A204.1 (cell line): Measurements from ENCODE around the gene TSPYL2.
A peak's percentile ranks its signal among the peaks of the same experiment; 100 is the strongest.

ENCODE experiments used
- FAIRE-seq: peaks from 2 replicates; lab custom pipeline; 2012; peaks lifted over from hg19 to GRCh38; lab: Jason Lieb, UNC

Gene TSPYL2

DNA sequence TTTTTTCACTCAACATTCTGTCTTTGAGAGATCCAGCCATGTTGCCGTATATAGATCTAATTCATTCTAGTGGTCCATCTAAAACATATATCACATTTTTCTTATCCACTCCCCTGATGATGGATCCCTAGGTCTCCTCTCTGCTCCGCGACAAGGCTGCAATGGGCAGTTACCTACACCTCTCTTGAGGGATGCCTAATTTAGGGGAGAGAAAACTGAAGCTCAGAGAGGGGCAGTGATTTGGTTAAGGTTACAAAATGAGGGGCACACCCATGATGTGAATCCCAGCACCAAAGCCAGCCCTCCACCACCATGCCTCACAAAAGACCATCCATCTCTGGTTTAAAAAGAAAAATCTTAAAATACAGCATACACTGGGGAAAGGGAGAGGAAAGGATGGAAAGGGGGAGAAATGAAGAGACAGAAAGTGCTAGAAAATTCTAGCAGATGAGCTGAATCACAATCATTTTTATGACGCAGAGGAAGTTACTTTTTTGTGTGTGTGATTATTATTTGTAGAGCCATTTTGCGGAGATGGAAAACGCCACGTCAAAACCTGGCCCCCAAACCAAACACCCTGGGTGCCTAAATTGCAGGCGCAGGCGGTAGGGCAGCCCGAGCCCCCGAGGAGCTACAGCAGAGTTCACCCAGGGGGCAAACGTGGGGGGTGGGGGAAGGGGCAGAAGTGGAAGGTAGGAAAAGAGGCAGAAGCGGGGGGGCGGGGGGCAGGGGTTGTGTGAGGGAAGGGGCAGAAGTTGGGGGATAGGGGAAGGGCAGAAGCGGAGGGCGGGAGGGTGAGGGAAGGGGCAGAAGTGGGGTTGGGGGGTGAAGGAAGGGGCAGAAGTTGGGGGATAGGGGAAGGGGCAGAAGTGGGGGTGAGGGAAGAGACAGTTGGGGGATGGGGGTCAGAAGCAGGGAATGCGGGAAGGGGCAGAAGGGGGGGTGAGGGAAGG is 1.3 kb upstream of the TSPYL2 start:
- no peak for FAIRE-seq

DNA sequence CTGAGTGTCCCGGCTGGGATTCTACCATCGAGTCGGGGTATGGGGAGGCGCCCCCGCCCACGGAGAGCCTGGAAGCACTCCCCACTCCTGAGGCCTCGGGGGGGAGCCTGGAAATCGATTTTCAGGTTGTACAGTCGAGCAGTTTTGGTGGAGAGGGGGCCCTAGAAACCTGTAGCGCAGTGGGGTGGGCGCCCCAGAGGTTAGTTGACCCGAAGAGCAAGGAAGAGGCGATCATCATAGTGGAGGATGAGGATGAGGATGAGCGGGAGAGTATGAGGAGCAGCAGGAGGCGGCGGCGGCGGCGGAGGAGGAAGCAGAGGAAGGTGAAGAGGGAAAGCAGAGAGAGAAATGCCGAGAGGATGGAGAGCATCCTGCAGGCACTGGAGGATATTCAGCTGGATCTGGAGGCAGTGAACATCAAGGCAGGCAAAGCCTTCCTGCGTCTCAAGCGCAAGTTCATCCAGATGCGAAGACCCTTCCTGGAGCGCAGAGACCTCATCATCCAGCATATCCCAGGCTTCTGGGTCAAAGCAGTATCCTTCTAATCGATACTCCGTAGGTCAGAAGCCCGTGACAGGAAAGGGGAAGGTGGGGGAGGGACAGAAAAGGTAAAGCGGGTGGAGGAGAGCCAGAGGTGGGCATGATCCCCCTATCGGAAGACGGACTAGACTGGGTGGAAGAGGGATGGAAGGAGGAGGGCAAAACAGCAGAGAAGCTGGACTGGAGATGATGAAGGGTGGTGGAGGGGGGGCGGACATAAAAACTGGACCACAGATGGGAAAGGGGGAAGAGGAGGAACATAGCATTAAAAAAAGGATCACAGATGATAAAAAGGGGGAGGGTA is 828 bp downstream of the TSPYL2 start:
- no peak for FAIRE-seq

DNA sequence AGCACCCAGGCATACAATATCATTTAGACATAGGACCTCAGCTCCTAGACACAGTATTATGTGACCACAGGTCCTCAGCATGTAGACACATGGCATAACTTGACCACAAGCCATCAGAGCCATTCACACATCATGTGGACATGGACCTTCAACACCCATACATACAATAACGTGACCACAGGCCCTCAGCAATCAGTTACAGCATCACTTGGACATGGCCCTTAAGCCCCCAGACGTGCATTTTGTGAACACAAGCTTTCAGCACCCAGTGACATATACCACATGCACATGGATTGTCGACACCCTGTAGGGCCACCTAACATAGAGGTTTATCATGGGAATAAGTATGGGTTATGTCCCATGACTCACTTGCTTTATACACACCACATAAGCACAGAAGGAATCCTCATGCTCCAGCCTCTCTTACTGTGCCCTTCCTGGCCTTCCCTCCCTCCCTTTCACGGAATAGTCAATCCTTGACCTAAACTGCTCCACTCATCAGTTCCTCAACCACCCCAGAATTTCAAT is 1.9 kb downstream of the TSPYL2 start:
- FAIRE-seq = no peak

DNA sequence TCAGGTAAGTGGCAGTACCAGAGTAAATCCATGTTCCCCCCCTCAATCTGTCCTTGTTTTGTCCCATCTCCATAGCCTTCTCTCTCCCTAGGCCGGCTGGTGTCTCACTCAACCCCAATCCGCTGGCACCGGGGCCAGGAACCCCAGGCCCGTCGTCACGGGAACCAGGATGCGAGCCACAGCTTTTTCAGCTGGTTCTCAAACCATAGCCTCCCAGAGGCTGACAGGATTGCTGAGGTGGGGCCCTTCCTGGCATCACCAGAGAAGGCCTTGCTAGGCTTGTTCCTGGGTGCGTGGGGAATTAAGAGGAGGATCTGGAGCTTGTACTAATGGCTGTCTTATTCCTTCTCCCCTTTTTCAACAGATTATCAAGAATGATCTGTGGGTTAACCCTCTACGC is 2.7 kb downstream of the TSPYL2 start:
- no peak for FAIRE-seq

DNA sequence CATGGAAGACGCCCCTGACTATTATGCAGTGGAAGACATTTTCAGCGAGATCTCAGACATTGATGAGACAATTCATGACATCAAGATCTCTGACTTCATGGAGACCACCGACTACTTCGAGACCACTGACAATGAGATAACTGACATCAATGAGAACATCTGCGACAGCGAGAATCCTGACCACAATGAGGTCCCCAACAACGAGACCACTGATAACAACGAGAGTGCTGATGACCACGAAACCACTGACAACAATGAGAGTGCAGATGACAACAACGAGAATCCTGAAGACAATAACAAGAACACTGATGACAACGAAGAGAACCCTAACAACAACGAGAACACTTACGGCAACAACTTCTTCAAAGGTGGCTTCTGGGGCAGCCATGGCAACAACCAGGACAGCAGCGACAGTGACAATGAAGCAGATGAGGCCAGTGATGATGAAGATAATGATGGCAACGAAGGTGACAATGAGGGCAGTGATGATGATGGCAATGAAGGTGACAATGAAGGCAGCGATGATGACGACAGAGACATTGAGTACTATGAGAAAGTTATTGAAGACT is 3.6 kb downstream of the TSPYL2 start:
- FAIRE-seq = no peak

DNA sequence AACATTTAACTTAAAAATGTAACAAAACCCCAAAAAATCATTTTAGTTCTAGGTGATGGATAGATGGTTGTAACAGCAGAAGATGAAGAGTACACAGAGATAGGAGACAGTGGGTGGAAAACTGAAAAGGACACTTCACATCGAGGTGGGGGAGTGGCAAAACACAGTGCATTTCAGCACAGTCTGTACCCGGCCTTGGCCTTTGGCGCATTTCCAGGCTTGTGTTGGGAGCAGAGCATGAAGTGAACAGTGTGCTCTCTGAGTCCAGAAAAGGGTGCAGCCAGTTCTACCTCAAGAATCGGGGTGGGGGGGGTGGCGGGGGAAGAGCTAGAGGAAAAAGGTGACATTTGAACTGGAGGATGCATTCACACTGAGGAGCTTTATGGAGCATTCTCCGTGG is 4.3 kb downstream of the TSPYL2 start:
- no peak for FAIRE-seq

DNA sequence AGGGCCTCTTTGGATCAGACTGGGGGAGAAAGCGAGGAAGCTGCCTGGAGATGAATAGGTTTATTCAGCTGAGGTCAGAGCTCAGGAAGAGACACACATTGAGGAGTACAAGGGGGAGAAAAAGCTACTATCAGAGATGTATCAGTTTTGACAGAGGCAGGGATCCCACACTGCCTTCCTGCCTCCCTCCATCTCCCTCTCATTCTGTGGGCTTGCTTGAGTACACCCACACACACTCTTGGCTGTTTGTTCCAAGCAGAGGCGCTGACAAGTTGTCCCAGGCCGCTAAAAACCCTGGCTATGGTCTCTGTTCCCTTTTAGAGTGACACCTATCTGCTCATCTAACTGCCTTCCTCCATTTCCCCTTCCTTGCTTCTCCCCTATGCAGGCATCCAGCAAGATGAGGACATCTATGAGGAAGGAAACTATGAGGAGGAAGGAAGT is 5.2 kb downstream of the TSPYL2 start:
- FAIRE-seq = no peak

DNA sequence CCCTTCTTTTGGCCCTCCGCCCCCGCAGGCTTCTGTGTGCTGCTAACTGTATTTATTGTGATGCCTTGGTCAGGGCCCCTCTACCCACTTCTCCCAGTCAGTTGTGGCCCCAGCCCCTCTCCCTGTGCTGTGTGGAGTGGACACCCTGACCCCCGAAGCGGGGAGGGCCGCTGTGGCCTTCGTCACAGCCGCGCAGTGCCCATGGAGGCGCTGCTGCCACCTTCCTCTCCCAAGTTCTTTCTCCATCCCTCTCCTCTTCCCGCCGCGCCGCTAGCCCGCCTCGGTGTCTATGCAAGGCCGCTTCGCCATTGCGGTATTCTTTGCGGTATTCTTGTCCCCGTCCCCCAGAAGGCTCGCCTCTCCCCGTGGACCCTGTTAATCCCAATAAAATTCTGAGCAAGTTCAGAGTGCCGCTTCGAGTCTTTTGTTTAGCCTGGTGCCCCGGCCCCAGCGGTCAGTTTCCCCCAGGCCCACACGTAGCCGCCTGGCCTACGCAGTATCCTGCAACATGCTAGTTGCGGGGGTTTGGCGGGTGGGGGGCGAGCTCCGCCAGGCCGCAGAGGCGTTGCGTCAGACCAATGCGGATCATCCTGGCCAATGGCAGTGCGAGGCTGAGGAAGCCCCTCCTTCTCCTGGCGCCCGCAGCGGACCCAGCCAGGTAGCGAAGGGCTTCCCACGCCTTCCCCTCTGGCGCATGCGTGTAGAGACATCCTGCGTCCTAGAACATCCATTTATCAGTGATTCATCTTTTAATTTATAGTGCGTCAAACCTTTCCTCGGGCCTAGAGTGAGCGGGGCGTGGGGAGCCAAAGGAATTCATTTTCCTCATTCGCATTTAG is 6.2 kb downstream of the TSPYL2 start:
- FAIRE-seq = no peak

DNA sequence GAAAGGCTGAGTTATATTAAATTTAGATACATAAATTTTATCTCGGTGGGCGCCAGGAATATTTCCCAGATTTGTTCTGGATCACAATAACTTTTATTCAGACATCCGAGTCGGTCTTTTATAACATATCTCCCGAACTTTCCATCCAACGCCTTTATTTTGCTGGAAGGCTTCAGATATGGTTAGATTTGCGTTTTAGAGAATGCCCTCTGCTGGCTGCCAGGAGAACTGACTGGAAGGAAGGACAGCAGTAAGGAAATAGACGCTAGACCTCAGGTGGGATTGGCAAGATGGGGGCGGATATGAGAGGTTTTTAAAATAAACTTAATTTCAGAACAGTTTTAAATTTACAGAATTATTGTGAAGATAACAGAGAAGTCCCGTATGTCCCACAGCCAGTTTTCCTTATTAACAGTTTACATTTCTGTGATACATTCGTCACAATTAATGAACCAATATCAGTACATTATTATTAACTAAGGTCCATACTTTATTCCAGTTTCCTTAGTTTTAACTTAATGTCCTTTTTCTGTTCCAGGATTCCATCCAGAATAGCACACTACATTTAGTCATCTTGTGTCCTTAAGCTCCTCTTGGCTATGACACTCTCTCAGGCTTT is 7.2 kb downstream of the TSPYL2 start:
- peak; percentile 90 for FAIRE-seq

DNA sequence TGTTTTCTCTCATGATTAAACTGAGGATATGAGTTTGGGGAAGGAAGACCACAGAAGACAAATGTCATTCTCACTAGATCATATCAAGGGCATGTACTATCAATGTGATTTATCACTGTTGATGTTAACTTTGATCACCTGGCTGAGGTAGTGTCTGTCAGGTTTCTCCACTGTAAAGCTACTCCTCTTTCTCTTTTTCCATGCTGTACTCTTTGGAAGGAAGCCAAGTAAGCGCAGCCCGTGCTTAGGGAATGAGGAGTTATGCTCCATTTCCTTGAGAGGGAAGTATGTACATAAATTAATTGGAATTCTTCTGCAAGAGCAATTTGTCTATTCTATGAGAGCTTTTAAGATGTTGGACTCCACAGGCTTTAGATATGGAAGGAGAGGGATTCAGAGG is 7.8 kb downstream of the TSPYL2 start:
- FAIRE-seq = no peak

DNA sequence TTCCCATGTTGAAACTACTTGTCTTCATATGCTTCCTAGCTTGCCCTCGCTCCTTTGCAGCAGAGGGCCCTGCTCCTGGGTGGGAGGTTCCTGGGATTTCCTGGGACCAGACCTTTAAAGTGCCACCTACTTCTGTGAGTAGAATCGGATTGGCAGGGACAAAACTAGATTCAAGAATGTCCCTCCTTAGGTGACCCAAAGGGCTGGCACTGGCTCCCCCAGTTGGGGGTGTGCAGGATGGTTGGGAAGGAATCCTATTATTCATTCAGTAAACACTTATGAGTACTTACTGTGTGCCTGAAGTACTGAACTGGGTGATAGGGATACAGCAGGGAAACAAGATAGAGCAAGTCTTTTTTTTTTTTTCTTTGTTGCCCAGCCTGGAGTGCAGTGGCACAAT is 9.2 kb downstream of the TSPYL2 start:
- no peak for FAIRE-seq

DNA sequence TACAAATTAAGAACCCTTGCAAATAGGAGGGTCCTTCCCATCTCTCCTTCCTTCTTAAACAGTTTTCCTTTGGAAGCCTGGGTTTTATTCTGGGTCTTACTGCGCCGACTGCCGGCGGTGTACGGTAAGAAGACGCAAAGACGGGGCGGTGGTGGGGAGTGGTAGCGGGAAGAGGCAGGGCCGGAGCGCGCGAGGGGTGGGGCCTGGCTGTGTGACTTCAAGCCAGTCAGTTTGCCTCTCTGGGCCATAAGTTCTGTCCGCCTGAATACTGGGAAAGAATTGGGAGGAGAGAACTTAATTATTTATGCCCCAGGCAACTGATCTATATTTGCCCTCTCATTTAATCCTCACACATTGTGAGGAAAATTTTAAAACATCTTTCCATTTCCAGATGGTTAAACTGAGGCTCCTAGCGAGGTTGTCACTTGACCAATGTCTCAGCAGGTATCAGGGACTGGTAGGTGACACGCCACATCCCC is 11.0 kb downstream of the TSPYL2 start:
- FAIRE-seq = peak; percentile 19

DNA sequence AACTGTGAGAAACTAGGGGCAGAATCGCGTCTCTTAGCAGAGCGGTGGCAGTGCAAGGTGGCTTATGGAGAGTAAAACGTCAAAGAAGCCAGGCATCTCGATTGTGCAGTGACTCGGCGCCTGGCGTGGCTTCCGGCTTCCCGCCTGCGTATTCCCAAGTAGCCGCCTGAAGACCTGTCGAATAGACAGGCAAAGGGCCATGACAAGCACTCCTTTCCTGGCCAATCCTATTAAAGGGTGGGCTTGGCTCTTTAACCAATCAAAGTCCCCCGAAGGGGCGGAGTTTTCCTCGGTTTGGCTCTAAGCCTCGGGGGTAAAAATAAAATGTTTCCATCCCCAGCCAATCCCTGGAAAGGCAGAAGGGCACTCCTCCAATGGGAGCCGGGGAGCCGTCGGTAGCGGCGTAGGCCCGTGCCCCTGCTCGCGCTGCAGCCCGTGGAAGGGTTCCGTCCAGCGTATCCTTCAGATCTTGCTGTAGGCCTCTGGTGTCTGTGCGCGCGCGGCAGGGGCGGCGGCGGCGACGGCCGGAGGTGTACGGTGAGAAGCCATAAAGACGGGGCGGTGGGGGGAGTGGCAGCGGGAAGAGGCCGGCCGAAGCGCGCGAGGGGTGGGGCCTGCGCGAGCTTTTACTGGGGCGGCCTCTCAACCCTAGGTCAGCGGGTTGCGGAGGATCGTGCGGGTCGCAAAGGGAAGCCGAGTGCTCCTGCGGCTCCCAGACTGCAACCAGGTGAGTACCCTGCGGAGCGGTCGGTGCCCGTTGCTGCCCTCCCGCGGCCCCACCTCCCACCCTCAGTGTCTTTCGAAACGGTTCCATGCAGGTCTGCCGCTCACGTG is 11.8 kb downstream of the TSPYL2 start, which contains the start of gene KANTR:
Gene KANTR, plus strand, starts transcription at position 395 of the 834 bp plus-strand sequence. CDS start 30,131 bp downstream, outside the sequence.
- FAIRE-seq = peak; percentile 97

DNA sequence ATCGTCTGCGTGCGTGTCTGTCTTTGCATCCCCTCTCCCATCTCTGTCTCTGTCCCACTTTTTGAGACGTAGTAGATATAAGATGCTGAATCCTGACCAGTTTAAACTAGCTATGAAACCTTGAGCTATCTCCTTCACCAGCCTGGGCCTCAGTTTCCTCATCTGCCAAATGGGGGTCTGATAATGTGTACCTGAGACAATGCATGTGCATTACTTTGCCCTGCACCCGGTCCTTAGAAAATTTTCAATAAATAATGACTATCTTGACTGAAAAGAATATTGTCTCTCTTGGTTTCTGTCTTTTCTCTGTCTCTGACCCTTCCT is 12.4 kb downstream of the TSPYL2 start:
- FAIRE-seq = no peak

DNA sequence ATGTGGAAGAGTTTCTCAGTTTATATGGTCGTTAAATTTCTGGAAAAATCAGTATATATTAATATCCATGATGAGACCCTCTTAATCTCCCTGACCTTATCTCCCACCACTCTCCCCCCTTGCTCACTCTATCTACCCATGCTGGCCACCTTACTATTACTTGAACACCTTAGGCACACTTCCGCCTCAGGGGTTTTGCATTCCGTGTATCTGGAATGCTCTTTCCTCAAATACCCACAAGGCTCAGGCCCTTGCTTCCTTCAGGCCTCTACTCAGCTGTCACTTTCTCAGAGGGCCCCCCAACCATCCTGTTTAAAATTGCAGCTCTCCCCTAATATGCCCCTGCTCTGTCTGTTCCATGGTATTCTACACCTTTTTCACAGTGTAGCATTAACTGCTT is 13.6 kb downstream of the TSPYL2 start:
- no peak for FAIRE-seq

DNA sequence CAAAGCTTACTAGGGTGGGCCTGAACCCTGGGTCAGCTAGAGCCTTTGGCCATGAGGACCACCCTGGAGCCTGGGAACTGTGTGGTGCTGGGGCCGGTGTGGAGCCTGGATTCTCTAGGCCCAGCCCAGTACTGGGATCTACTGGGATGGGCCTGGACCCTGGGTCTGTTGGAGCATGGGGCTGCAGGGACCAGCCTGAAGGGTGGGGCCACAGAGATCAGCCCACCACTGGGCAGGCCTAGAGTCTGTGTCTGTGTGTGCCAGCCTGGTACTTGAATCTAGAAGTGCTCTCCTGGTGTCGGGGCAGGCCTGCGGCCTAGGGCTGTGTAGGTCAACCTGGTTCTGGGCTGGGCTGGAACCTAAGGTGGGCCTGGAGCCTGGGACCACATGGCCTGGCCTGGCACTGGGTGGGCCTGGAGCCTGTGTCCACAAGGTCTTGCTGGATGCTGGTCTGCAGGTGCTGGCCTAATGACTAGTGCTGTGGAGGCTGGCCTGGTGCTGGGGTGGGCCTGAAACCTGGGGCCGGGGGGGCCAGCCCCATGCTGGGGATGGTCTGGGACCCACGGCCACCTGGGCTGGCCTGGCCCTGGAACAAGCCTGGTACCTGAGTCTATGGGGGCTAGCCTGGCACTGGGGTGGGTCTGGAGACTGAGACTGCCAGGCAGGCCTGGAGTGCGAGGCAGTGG is 32.8 kb downstream of the TSPYL2 start:
- no peak for FAIRE-seq

DNA sequence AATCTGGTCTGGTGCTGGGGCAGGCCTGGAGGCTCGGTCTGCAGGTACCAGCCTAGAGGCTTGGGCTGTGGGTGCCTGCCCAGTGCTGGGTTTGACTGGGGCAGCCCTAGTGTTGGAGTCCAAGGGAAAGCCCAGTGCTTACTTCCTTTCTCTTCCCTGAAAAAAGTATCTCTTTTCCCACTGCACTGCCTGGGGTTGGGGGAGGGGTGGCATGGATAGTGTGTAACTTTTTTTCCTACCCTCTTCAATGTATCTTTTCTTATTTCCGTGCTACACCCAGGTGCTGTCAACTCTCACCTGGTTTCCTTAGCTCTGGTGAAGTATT is 33.3 kb downstream of the TSPYL2 start:
- FAIRE-seq = no peak

DNA sequence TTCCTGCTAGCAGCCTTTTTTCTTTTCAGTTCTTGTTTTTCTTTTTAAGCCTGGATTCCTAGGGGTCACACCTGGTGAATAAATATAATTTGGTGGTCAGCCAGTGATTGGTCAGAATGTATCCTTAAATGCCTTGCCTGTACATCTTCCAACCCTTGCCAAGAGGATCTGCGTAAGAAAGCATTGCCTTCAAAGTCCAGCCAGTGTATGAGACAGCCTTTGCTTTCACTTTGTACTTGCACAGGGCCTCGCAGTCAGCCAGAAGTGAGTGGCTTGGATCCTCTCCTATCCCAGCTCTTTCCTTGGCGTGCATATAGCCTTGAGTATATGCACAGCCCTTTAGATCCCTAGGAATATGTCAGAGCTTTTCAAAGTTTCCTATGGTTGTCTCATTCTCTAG is 33.9 kb downstream of the TSPYL2 start:
- FAIRE-seq = no peak

DNA sequence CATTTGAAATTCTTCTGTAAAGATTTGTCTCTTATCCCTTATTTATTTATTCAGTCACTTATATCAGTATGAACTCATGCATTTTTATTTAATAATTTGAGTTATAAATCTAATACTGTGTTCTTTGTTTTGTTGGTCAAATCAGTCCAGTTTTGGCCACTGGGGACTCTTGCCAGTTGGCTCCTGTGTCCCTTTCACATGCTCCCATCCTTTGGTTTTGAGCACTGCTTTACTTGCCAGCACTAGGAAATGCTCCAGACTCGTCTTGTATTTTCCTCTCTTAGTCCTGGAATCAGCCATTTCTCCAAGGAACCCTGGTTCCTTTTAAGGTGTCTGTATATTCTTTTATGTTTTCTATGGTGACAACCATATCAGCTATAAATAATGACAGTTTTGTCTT is 39.8 kb downstream of the TSPYL2 start:
- no peak for FAIRE-seq

DNA sequence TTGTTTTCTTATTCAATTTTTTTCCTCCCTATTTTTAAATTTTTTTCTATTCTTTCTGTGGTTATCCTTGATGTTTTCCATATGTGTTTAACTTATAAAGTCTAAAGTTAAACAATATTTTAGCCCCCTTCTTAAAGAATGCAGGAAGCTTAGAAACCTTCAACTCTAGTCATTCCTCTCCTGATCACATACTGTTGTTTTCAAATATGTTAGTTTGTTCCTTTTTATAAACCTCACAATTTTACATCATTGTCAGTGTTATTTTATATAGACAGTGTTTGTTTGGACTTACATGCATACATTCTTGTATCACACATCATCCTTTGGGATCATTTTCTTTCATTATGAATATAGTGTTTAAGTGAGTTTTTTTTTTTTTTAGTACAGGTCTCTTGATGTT is 43.3 kb downstream of the TSPYL2 start:
- FAIRE-seq = no peak
